ENCODE measurements around the gene FBXL3.
"Not testable (repeated sequence)": the region's sequence is repeated elsewhere in the genome, so short reads cannot be mapped to it uniquely, and the experiment has no call there.

FBXL3 gene

DNA sequence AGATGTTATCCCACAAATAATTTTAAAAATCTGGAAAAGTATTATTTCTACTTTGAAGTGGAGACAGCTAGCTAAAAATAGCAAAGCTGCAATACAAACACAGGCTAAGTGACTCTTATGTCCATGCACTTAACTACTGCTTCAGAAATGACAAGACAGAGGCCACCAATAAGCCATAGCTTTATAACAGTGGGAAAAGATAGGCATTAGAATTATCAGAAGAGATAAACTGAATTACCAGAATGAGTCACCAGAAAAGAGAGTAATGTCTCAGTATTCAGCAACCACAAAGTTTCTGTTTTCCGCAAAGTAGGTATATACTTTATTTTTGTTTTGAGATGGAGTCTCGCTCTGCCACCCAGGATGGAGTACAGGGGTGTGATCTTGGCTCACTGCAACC is 17.9 kb downstream of the FBXL3 start:
- Mint-ChIP-seq H3K27ac (no peak overlapping the region), H3K4me1 (no peaks in the 10 kb centered on the region), H3K27me3 (ENCODE audit: low read depth, poor library complexity) (no peaks in the 10 kb centered on the region), H3K36me3 (ENCODE audit: low read depth) (peaks cover 58% of the 10 kb centered on the region), H3K9me3 (no peaks in the 10 kb centered on the region), H3K4me3 (no peak overlapping the region)
- DNase-seq, result no peak
- TF ChIP-seq, protein P1, sequence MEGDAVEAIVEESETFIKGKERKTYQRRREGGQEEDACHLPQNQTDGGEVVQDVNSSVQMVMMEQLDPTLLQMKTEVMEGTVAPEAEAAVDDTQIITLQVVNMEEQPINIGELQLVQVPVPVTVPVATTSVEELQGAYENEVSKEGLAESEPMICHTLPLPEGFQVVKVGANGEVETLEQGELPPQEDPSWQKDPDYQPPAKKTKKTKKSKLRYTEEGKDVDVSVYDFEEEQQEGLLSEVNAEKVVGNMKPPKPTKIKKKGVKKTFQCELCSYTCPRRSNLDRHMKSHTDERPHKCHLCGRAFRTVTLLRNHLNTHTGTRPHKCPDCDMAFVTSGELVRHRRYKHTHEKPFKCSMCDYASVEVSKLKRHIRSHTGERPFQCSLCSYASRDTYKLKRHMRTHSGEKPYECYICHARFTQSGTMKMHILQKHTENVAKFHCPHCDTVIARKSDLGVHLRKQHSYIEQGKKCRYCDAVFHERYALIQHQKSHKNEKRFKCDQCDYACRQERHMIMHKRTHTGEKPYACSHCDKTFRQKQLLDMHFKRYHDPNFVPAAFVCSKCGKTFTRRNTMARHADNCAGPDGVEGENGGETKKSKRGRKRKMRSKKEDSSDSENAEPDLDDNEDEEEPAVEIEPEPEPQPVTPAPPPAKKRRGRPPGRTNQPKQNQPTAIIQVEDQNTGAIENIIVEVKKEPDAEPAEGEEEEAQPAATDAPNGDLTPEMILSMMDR (IDR thresholded peaks at IDR 0.05), result no peak

DNA sequence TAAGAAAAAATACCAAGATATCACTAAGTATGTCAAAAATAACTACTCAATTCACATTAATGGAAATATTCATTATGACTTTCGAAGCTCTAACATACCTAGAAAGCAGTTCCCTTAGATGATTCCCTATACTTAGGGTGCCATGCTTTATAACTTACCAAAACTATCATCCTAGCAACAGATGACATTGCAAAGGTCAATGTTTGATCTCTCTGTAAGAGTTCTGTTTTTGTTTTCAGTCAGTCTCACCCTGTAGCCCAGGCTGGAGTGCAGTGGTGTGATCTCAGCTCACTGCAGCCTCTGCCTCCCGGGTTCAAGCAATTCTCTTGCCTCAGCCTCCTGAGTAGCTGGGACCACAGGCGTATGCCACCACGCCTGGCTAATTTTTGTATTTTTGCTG is 18.6 kb downstream of the FBXL3 start:
- DNase-seq; H3K4me1 Mint-ChIP-seq; H3K27me3 Mint-ChIP-seq (ENCODE audit: low read depth, poor library complexity); H3K4me3 Mint-ChIP-seq; H3K27ac Mint-ChIP-seq; H3K9me3 Mint-ChIP-seq: not testable (repeated sequence)
- H3K36me3 Mint-ChIP-seq (ENCODE audit: low read depth), result peaks cover 51% of the 10 kb centered on the region

DNA sequence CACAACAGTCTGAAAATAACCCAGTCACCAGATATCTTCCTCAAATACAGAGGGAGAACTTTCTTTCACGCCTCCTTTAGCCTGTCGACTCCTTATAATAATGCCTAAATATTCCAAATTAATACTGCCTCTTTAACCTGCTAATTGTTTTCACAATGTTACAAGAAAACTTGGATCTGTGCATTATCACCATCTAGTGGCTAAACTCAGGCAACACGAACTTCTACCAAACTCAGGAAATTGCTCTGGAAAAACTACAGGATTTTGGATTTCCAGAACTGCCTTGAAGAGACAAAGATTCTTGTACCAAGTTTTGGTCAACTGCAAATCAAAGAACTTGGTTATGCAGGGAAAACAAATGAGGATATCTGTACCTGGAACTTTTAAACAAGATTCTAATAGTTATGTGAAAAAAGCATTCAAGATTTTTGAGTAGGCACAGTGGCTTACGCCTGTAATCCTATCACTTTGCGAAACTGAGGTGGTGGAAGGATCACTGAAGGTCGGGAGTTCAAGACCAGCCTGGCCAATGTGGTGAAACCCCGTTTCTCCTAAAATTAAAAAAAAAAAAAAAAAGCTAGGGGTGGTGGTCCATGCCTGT is 24.3 kb downstream of the FBXL3 start:
- Mint-ChIP-seq H3K4me1 (peaks cover 5% of the 10 kb centered on the region), H3K4me3 (no peak overlapping the region), H3K9me3 (no peaks in the 10 kb centered on the region), H3K27me3 (ENCODE audit: low read depth, poor library complexity) (no peaks in the 10 kb centered on the region), H3K27ac (peak overlapping the region; percentile 16), H3K36me3 (ENCODE audit: low read depth) (peaks cover 32% of the 10 kb centered on the region)
- TF ChIP-seq, protein P1 (IDR thresholded peaks at IDR 0.05), result peak; percentile 56
- DNase-seq, result no peak

DNA sequence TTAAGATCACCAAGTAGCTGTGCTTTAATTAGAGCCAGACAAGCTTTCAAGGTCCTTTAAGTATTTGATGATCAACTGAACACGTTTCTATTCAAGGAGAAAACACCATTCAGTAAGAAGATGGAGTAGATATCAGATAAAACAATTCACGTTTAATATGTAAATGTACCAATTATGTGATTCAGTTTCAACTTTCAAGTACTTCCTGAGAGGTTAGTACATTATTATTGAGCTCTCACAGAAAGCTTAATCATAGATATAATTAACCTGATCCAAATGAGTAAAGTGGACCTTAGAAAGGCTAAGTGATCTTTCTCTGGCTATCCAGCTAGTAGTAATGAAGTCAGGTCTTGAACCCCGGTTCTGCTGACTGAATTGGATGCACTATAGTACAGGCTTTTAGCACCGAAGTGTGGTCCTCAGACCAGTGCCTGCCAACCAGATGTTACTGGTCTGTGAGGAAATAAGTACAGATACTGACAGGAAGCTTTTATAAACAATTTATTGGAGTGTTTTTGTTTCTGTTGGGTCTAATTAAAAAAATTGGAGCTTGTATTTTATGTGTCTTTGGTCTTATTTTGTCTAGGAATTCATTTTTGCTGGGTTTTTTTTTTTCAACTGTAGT is 24.9 kb downstream of the FBXL3 start:
- Mint-ChIP-seq H3K9me3 (no peaks in the 10 kb centered on the region), H3K27ac (peak overlapping the region; percentile 68), H3K4me1 (peaks cover 5% of the 10 kb centered on the region), H3K36me3 (ENCODE audit: low read depth) (peaks cover 34% of the 10 kb centered on the region), H3K4me3 (no peak overlapping the region), H3K27me3 (ENCODE audit: low read depth, poor library complexity) (no peaks in the 10 kb centered on the region)
- no peak for DNase-seq
- TF ChIP-seq, protein P1 (IDR thresholded peaks at IDR 0.05), result no peak

DNA sequence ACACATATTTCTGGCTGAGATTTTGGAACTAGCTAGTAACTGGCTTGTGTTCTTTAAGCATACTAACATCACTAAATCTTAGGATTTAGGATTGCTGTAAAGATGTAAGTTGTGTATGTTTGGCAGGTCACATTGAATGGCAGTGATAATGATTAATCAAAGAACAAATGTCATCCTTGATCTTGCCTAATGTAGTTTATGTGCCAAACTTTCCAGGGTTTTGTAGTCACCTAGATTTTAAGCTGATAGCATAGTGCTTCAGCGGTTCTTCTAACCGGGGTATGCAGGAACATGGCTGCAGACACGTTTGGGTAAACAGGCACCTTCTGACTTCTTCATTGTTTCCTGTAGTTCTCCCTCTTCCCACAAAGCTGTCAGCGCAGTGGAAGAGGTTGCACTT is 25.4 kb downstream of the FBXL3 start:
- peaks cover 38% of the 10 kb centered on the region for H3K36me3 Mint-ChIP-seq (ENCODE audit: low read depth)
- TF ChIP-seq, protein P1 (IDR thresholded peaks at IDR 0.05), result no peak
- no peak for DNase-seq
- peak overlapping the region; percentile 68 for H3K27ac Mint-ChIP-seq
- peaks cover 5% of the 10 kb centered on the region for H3K4me1 Mint-ChIP-seq
- H3K9me3 Mint-ChIP-seq, result no peaks in the 10 kb centered on the region
- H3K4me3 Mint-ChIP-seq, result no peak overlapping the region
- H3K27me3 Mint-ChIP-seq (ENCODE audit: low read depth, poor library complexity), result no peaks in the 10 kb centered on the region

DNA sequence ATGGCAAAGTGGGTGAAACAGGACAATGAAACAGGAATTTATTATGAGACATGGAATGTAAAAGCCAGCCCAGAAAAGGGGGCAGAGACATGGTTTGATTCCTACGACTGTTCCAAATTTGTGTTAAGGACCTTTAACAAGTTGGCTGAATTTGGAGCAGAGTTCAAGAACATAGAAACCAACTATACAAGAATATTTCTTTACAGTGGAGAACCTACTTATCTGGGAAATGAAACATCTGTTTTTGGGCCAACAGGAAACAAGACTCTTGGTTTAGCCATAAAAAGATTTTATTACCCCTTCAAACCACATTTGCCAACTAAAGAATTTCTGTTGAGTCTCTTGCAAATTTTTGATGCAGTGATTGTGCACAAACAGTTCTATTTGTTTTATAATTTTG is 26.5 kb downstream of the FBXL3 start:
- Mint-ChIP-seq H3K36me3 (ENCODE audit: low read depth) (peaks cover 42% of the 10 kb centered on the region), H3K4me1 (peaks cover 5% of the 10 kb centered on the region), H3K9me3 (no peaks in the 10 kb centered on the region), H3K27ac (no peak overlapping the region), H3K4me3 (no peak overlapping the region), H3K27me3 (ENCODE audit: low read depth, poor library complexity) (no peaks in the 10 kb centered on the region)
- no peak for DNase-seq
- TF ChIP-seq, protein P1 (IDR thresholded peaks at IDR 0.05), result no peak

All from nephron progenitor cell (in vitro differentiated cells).